Ascending aorta (tissue), 2 donors: ENCODE data around the gene DNER. TPM values are rescaled to one million over a fixed set of nuclear protein-coding genes. Genes with fewer than 3 reads are reported as not detected.
A peak's percentile ranks its signal among the peaks of the same experiment; 100 is the strongest.
"Not testable (repeated sequence)": the region's sequence is repeated elsewhere in the genome, so short reads cannot be mapped to it uniquely, and the experiment has no call there.

Experiments used
- DNase-seq, 2 donors: peaks; one replicate each; pipeline ENCODE4 v3.0.0-alpha.2; 2019; ENCODE audit warnings: low spot score in 2 of 2
- H3K27ac ChIP-seq, 2 donors: fragments of 200-600 bp; sonication (generic); one replicate each; pipeline ENCODE4 v1.5.1; 2016 to 2017; ENCODE audit warnings: mild to moderate bottlenecking in 1 of 2
- H3K27me3 ChIP-seq: fragments of 200-600 bp; sonication (generic); one replicate; pipeline ENCODE4 v1.5.1; 2017
- H3K36me3 ChIP-seq, 2 donors: fragments of 200-600 bp; sonication (generic); one replicate each; pipeline ENCODE4 v1.5.1; 2016
- H3K4me1 ChIP-seq, 2 donors: fragments of 200-600 bp; sonication (generic); one replicate each; pipeline ENCODE4 v1.5.1; 2016 to 2017; ENCODE audit warnings: mild to moderate bottlenecking in 1 of 2
- H3K4me3 ChIP-seq, 2 donors: fragments of 200-600 bp; sonication (generic); one replicate each; pipeline ENCODE4 v1.5.1; 2016 to 2017; ENCODE audit warnings: mild to moderate bottlenecking in 1 of 2
- H3K9me3 ChIP-seq, 2 donors: fragments of 200-600 bp; sonication (generic); one replicate each; pipeline ENCODE4 v1.5.1; 2016
- intact Hi-C: fragments of 100-400 bp; cut with DNase I; formaldehyde crosslinking; loops from one replicate; pipeline ENCODE4 v1.15.1; 2023
- total RNA-seq: library from RNA; depleted of rRNA; stranded (reverse); fragments of >200 nt; gene quantifications from one replicate; pipeline ENCODE4 v1.1.0, GENCODE V29; 2016
- TF ChIP-seq, protein P1 (sequence below), 3 experiments: fragments of 200-600 bp in 2 of 3; fragments of 450-650 bp in 1 of 3; sonication (generic) in 2 of 3; IDR thresholded peaks; one replicate each; pipeline ENCODE4 v1.5.1; 2016 to 2019; ENCODE audit warnings: antibody characterized with exemption in 3 of 3, mild to moderate bottlenecking in 1 of 3, moderate library complexity in 1 of 3

The DNER gene
- total RNA-seq, 1 donor from 2014 or later, result 1.2 TPM

- H3K4me1 ChIP-seq, result peaks cover 0 to 3% of the 10 kb centered on the region in 2 donors
- H3K9me3 ChIP-seq, result peaks cover 0 to 6% of the 10 kb centered on the region in 2 donors
- no peaks in the 10 kb centered on the region for H3K27me3 ChIP-seq
- peak overlapping the region in 1 of 2 donors; percentile 17 for H3K4me3 ChIP-seq
- intact Hi-C loops, result no loop called here
- no peak for DNase-seq
- TF ChIP-seq, protein P1, sequence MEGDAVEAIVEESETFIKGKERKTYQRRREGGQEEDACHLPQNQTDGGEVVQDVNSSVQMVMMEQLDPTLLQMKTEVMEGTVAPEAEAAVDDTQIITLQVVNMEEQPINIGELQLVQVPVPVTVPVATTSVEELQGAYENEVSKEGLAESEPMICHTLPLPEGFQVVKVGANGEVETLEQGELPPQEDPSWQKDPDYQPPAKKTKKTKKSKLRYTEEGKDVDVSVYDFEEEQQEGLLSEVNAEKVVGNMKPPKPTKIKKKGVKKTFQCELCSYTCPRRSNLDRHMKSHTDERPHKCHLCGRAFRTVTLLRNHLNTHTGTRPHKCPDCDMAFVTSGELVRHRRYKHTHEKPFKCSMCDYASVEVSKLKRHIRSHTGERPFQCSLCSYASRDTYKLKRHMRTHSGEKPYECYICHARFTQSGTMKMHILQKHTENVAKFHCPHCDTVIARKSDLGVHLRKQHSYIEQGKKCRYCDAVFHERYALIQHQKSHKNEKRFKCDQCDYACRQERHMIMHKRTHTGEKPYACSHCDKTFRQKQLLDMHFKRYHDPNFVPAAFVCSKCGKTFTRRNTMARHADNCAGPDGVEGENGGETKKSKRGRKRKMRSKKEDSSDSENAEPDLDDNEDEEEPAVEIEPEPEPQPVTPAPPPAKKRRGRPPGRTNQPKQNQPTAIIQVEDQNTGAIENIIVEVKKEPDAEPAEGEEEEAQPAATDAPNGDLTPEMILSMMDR (IDR thresholded peaks at IDR 0.05), result no peak
- peak overlapping the region in 1 of 2 donors; percentile 52 for H3K27ac ChIP-seq
- H3K36me3 ChIP-seq, result peaks cover 0 to 6% of the 10 kb centered on the region in 2 donors
Measured at GRCh38 chr2:229387866-229388265, 326.5 kb downstream of the DNER start.

GRCh38 chr2:229380101-229380625 is 334.2 kb downstream of the DNER start:
- Histone ChIP-seq H3K27me3 (no peaks in the 10 kb centered on the region), H3K27ac (no peak overlapping the region), H3K36me3 (peaks cover 0 to 9% of the 10 kb centered on the region in 2 donors), H3K9me3 (peaks cover 0 to 6% of the 10 kb centered on the region in 2 donors), H3K4me3 (no peak overlapping the region), H3K4me1 (no peaks in the 10 kb centered on the region)
- DNase-seq, result no peak
- TF ChIP-seq, protein P1 (IDR thresholded peaks at IDR 0.05), result no peak
- intact Hi-C loops, result no loop called here

- no peak for DNase-seq
- Histone ChIP-seq H3K4me3 (no peak overlapping the region), H3K36me3 (peaks cover 0 to 3% of the 10 kb centered on the region in 2 donors), H3K4me1 (no peaks in the 10 kb centered on the region), H3K27ac (no peak overlapping the region), H3K9me3 (peaks cover 0 to 3% of the 10 kb centered on the region in 2 donors), H3K27me3 (no peaks in the 10 kb centered on the region)
- intact Hi-C loops, result no loop called here
- TF ChIP-seq, protein P1 (IDR thresholded peaks at IDR 0.05), result no peak
Measured at GRCh38 chr2:229378386-229378785, 336.0 kb downstream of the DNER start.

- Histone ChIP-seq H3K4me1 (no peaks in the 10 kb centered on the region), H3K27me3 (no peaks in the 10 kb centered on the region), H3K36me3 (peaks cover 0 to 3% of the 10 kb centered on the region in 2 donors), H3K4me3 (no peak overlapping the region), H3K27ac (no peak overlapping the region), H3K9me3 (no peaks in the 10 kb centered on the region)
- intact Hi-C loops, result no loop called here
- no peak for DNase-seq
- TF ChIP-seq, protein P1 (IDR thresholded peaks at IDR 0.05), result no peak
Measured at GRCh38 chr2:229376866-229377265, 337.5 kb downstream of the DNER start.

- Histone ChIP-seq H3K27ac (no peak overlapping the region), H3K36me3 (peaks cover 0 to 3% of the 10 kb centered on the region in 2 donors), H3K4me1 (peaks cover 0 to 7% of the 10 kb centered on the region in 2 donors), H3K4me3 (no peak overlapping the region), H3K27me3 (no peaks in the 10 kb centered on the region), H3K9me3 (no peaks in the 10 kb centered on the region)
- intact Hi-C loops, result no loop called here
- TF ChIP-seq, protein P1 (IDR thresholded peaks at IDR 0.05), result no peak
- no peak for DNase-seq
Measured at GRCh38 chr2:229375251-229375650, 339.1 kb downstream of the DNER start.

DNA sequence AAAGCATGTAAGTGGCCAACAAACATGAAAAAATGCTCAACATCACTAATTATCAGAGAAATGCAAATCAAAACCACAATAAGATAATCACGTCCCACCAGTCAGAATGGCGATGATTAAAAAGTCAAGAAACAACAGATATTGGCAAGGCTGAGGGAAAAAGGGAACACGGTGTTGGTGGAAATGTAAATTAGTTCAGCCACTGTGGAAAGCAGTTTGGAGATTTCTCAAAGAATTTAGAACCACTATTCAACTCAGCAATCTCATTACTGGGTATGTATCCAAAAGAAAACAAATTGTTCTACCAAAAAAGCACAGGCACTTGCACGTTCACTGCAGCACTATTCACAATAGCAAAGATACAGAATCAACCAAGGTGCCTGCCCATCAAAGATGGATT is 341.0 kb downstream of the DNER start:
- H3K27me3 ChIP-seq, H3K4me3 ChIP-seq, H3K27ac ChIP-seq, DNase-seq, H3K36me3 ChIP-seq, H3K4me1 ChIP-seq, H3K9me3 ChIP-seq, intact Hi-C loops: not testable (repeated sequence)
